Measurements from ENCODE around the gene DLX3.
A peak's percentile ranks its signal among the peaks of the same experiment; 100 is the strongest.

DLX3 gene

GRCh38 chr17:49971848-49972485 lies 23.1 kb downstream of the DLX3 start:
- no peak for DNase-seq

- no peak for DNase-seq
Measured at GRCh38 chr17:49971199-49971847, 23.7 kb downstream of the DLX3 start.

GRCh38 chr17:49970498-49970897 lies 24.5 kb downstream of the DLX3 start:
- no peak for DNase-seq

GRCh38 chr17:49969795-49970389 lies 25.1 kb downstream of the DLX3 start:
- DNase-seq: no peak

- DNase-seq: no peak
Measured at GRCh38 chr17:49969134-49969759, 25.8 kb downstream of the DLX3 start, which contains the start of gene DLX4. DLX4 (plus strand) TSS chr17:49969190; CDS start chr17:49969469, 279 bp downstream.

GRCh38 chr17:49968405-49969133 lies 26.5 kb downstream of the DLX3 start:
- DNase-seq: peak; percentile 63 to 75

- peak in 1 of 2 experiments; percentile 20 for DNase-seq
Measured at GRCh38 chr17:49967621-49968404, 27.2 kb downstream of the DLX3 start.

- DNase-seq: no peak
Measured at GRCh38 chr17:49967205-49967604, 27.8 kb downstream of the DLX3 start.

GRCh38 chr17:49966767-49967166 lies 28.3 kb downstream of the DLX3 start:
- no peak for DNase-seq

GRCh38 chr17:49965524-49965909 lies 29.5 kb downstream of the DLX3 start:
- no peak for DNase-seq

- no peak for DNase-seq
Measured at GRCh38 chr17:49964769-49965523, 30.1 kb downstream of the DLX3 start.

GRCh38 chr17:49964303-49964768 lies 30.7 kb downstream of the DLX3 start:
- no peak for DNase-seq

GRCh38 chr17:49963626-49964302 lies 31.3 kb downstream of the DLX3 start:
- DNase-seq: no peak

- DNase-seq: no peak
Measured at GRCh38 chr17:49963309-49963625, 31.8 kb downstream of the DLX3 start.

GRCh38 chr17:49962599-49963308 lies 32.3 kb downstream of the DLX3 start:
- DNase-seq: no peak

GRCh38 chr17:49959183-49959935 lies 35.7 kb downstream of the DLX3 start:
- DNase-seq: no peak

- no peak for DNase-seq
Measured at GRCh38 chr17:49958723-49959122, 36.3 kb downstream of the DLX3 start.

GRCh38 chr17:49957350-49957749 lies 37.7 kb downstream of the DLX3 start:
- DNase-seq: no peak

- no peak for DNase-seq
Measured at GRCh38 chr17:49956780-49957179, 38.2 kb downstream of the DLX3 start.

GRCh38 chr17:49955157-49955556 lies 39.9 kb downstream of the DLX3 start:
- DNase-seq: no peak
